A549 (cell line): ENCODE results near the gene OPCML.

ENCODE experiments used
- CBX8 ChIP-seq: fragments of 200-600 bp; sonication (generic); IDR thresholded peaks from 2 replicates; pipeline ENCODE4 v1.6.1; 2016
- CEBPB ChIP-seq, 2 experiments: fragments of >200 bp in 1 of 2; sonication (Bioruptor Twin) in 1 of 2; formaldehyde crosslinking in 1 of 2; IDR thresholded peaks; 2 replicates each; pipeline ENCODE4 v1.6.1; 2012 to 2016
- HOXB5 ChIP-seq: fragments of 250-450 bp; sonication (Bioruptor Pico); IDR thresholded peaks from 2 replicates; pipeline ENCODE4 v1.5.0; 2020; ENCODE audit warnings: mild to moderate bottlenecking, moderate library complexity
- JUN ChIP-seq, 2 experiments: fragments of >200 bp; sonication (Bioruptor Twin); formaldehyde crosslinking; IDR thresholded peaks; 2 replicates in 1 of 2; 3 replicates in 1 of 2; pipeline ENCODE4 v1.6.1; 2016 to 2017
- MAFK ChIP-seq: fragments of 450-650 bp; IDR thresholded peaks from 2 replicates; pipeline ENCODE4 v1.6.1; 2014; ENCODE audit not compliant: partially characterized antibody
- MAZ ChIP-seq: fragments of 150-350 bp; IDR thresholded peaks from 2 replicates; pipeline ENCODE4 v1.6.1; 2014; ENCODE audit warnings: antibody characterized with exemption, low read depth, low read length, borderline replicate concordance
- POLR2A ChIP-seq: IDR thresholded peaks from 2 replicates; pipeline ENCODE4 v1.6.1; 2012; ENCODE audit warnings: mild to moderate bottlenecking, low read length
- POLR2AphosphoS2 ChIP-seq: conservative IDR thresholded peaks from 2 replicates; pipeline ENCODE4 v1.6.1; 2012; ENCODE audit warnings: low read length, improper control_type of control experiment, inconsistent platforms
- RCOR1 ChIP-seq: fragments of 150-350 bp; IDR thresholded peaks from 2 replicates; pipeline ENCODE4 v1.6.1; 2014; ENCODE audit warnings: antibody characterized with exemption, low read length, low read depth
- TF ChIP-seq, protein P1 (sequence below): IDR thresholded peaks from 2 replicates; pipeline ENCODE4 v1.6.1; 2012
- TF ChIP-seq, protein P2 (sequence below): fragments of >200 bp; sonication (Bioruptor Twin); formaldehyde crosslinking; IDR thresholded peaks from 3 replicates; pipeline ENCODE4 v1.5.1; 2016

DNA sequence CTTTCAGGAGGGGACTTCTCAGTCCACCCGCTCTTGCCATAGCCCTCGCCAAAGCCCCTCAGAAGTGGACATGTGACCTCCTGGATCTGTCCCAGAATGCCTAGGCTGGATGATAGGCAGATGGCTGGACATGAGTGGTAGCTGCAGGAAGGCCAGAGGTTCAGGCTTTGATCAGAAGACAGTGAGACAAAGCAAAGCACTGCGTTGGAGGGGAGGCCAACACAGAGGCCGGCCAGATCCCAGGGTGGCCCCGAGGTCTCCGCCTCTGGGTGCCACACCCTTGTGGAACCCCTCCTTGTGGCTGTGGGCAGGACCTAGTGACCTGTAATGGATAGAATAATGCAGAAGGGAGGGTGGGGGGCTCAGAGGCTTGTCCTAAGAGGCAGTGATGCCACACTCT lies 147.6 kb downstream of the OPCML start:
- TF ChIP-seq, protein P1, sequence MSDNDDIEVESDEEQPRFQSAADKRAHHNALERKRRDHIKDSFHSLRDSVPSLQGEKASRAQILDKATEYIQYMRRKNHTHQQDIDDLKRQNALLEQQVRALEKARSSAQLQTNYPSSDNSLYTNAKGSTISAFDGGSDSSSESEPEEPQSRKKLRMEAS, result no peak
- TF ChIP-seq, protein P2, sequence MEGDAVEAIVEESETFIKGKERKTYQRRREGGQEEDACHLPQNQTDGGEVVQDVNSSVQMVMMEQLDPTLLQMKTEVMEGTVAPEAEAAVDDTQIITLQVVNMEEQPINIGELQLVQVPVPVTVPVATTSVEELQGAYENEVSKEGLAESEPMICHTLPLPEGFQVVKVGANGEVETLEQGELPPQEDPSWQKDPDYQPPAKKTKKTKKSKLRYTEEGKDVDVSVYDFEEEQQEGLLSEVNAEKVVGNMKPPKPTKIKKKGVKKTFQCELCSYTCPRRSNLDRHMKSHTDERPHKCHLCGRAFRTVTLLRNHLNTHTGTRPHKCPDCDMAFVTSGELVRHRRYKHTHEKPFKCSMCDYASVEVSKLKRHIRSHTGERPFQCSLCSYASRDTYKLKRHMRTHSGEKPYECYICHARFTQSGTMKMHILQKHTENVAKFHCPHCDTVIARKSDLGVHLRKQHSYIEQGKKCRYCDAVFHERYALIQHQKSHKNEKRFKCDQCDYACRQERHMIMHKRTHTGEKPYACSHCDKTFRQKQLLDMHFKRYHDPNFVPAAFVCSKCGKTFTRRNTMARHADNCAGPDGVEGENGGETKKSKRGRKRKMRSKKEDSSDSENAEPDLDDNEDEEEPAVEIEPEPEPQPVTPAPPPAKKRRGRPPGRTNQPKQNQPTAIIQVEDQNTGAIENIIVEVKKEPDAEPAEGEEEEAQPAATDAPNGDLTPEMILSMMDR, result no peak
- TF ChIP-seq HOXB5 (CRISPR knock-in tag), result no peak
- no peak for TF ChIP-seq POLR2AphosphoS2
- TF ChIP-seq JUN (IDR thresholded peaks at IDR 0.05), result no peak
- no peak for TF ChIP-seq CBX8
- no peak for TF ChIP-seq RCOR1
- no peak for TF ChIP-seq POLR2A
- TF ChIP-seq MAZ, result no peak
- no peak for TF ChIP-seq MAFK
- no peak for TF ChIP-seq CEBPB (IDR thresholded peaks at IDR 0.05)
